NCI-H187 (cell line): ENCODE results near the gene GMPPA.
A peak's percentile ranks its signal among the peaks of the same experiment; 100 is the strongest.

Source experiments
- DNase-seq, 2 experiments: peaks; one replicate each; lab custom pipeline; 2025; lab: John Stamatoyannopoulos, UW

GMPPA gene

DNA sequence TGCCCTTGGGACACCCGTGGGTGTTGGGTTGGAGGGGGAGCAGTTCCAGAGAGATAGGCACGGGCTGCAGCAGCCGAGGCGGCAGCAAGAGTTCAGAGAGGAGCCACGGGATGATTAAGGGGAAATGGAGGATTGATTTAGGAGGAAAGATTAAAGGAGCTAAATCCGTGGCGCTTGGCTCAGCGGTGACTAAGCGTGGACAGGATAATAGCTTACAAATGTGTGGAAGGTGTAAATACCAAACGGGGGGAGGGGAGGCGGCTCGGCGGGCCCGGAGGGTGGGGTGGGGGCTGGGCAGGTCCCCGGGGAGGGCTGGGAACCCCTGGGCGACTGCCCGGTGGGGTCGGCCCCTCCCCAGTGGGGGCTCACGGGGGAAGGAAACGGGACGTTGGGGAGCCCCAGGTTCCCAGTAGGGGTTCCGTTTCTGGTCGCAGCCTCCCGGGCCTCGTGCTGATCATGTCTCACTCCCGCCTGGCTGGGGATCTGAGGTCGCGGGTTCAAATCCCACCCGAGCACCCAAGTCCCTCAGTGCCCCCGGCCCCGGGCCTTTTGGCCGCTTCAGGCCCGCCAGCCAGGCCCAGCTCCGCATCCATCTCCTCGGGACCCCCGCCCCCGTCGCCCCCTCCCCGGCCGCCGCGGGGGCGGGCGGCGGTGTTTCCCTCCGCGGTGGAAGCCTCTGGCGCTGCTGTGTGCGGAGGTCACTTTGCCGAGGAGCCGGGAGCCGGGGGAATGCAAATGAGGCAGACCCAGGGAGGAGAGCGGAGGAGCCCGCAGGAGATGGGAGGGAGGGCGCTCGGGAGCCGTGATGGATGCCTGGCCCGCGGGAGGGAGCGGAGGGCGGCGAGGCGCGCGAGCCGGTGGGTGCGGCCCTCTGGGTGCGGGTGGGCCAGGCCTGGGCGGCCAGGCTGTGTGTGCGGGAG lies 23.7 kb downstream of the GMPPA start:
- DNase-seq, result no peak

DNA sequence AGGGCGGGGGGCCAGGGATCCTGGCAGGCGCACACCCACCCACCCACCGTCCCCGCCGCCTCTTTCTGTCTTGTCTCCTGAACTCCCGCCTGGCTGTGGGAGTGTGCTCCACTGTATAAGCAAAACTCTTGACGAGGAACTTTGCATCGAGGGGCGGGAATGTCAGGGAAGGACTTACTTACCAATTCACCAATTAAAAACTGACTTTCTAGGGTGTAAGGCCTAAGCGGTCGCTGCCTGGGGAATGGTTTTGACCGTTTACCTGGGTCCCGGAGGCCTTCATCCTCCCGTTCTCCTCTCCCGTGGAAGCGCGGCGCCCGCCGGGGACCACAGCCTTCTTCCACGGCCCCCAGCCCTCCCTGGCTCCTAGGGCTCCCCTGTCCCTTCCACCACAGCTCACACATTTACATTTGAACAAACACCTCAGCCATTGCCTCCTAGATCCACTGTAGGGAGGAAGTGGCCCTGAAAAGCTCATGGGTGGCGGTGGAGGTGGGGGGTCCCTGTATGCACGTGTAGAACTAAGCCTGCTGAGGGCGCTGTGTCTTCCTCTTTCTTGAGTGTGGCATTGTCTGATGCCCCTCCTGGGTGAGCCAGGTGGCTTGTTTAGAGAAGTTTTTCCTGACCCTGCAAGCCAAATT lies 24.5 kb downstream of the GMPPA start:
- DNase-seq, result no peak

DNA sequence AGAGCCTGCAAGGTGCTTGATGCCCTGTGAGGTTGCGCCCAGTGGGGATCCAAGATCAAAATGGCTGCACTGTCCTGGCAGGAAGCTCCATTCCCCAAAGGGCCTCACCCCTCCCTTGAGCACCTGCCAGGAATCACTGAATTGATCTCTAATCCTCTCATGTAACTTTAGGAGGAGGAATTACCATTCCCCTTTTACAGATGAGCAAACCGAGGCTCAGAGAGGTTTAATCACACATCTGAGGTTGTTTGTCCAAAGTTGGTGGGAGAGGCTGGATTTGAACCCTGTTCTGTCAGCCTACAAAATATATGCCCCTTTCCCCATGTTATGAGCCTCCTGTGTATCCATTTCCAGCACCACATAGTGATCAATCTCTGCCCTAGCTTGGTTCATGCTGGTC lies 26.1 kb downstream of the GMPPA start:
- no peak for DNase-seq

DNA sequence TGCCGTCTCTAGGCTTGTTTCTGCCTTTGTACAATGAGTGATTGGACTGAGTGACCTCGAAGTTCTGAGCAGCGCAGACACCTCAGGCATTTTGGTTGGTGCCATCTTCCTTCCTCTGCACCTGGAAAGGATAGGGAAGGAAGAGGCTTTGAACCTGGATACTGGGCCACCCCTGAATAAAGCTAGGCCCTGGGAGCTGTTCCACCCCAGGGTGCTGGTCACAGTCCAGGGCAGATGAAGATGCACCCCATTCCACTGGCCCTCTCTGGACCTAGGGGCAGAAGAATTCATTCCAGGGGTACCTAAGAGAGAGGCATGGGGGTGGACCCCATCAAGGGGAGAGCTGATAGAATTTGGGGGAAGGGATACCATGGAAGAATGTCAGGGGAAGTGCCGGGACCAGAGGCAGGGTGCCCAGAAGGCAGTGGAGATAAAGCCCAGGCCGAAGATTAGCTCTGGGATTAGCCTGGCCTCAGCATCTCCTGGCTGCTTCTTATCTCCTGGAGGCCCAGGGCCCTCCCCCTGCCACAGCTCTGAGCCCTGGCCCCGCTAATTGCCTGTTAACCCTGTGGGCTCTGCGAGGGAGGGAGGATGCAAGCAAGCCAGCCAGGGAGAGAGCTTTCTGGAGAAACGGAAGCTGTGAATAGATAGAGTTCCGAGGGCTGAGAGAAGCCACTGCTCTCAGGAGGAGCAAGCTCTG lies 27.0 kb downstream of the GMPPA start:
- no peak for DNase-seq

DNA sequence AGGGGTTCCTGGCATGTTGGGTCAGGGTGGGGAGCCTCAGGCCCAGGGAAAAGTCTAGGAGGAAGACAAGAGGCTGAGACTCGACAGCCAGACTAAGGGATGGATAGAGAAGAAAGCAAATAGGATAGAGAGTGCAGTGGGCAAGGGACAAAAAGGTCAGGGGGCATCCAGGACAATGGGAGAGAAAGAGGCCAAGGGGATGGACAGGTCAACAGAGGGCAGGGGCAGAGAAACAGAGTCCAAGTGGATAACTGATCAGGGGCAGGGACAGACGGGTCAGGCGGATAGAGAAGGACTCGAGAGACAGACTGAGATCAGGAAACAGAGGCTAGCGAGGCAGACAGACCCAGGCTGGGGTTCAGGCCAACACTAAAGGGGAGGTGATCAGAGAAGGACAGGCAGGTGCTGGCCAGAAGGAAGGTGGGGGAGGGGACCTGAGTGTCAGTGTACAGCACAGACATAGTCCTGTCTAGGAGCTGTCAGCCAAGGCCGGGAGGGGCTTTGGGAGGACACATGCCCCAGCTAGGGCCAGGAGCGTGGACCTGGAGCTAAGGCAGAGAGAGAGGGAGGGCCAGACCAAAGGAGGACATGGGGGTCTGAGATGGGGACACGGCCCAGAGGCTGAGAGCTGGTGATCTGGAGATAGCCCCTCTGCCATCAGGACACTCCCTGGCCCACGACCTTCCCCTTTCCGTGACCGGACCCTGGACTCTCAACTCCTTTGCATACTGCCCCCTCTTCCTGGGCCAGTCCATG lies 27.8 kb downstream of the GMPPA start:
- DNase-seq, result no peak

DNA sequence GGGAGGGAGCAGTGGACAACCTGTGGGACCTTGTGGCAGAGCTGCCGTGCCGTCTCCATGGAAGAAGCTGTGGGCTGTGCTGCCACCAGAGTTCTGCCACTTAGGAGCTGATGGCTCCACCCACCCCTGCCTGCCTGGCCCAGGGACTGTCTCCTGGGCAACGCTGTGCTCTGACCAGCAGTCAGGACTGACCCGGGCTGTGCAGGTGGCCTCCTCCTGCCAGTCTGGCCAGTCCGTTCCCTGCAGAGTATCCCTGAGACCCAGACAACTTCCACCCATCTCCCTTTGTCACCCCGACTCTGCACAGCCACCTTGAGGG lies 28.3 kb downstream of the GMPPA start:
- no peak for DNase-seq

DNA sequence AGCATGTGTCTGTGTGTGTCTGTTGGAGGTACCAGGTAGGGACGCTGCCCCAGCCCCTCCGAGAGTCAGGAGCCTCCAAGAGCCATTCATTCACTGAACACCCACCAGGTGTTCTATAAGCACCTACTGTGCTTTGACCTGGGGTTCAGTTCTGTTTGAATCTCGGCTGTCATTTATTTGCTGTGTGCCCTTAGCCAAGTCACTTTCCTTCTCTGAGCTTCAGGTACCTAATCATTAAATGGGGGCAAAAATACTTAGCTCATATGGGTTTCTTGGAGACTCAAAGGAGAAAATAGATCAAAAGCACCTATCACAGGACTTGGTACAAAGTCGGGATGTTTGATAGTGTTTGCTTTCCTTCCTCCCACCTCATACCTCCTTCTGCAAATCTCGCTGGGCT lies 28.8 kb downstream of the GMPPA start:
- DNase-seq, result no peak

DNA sequence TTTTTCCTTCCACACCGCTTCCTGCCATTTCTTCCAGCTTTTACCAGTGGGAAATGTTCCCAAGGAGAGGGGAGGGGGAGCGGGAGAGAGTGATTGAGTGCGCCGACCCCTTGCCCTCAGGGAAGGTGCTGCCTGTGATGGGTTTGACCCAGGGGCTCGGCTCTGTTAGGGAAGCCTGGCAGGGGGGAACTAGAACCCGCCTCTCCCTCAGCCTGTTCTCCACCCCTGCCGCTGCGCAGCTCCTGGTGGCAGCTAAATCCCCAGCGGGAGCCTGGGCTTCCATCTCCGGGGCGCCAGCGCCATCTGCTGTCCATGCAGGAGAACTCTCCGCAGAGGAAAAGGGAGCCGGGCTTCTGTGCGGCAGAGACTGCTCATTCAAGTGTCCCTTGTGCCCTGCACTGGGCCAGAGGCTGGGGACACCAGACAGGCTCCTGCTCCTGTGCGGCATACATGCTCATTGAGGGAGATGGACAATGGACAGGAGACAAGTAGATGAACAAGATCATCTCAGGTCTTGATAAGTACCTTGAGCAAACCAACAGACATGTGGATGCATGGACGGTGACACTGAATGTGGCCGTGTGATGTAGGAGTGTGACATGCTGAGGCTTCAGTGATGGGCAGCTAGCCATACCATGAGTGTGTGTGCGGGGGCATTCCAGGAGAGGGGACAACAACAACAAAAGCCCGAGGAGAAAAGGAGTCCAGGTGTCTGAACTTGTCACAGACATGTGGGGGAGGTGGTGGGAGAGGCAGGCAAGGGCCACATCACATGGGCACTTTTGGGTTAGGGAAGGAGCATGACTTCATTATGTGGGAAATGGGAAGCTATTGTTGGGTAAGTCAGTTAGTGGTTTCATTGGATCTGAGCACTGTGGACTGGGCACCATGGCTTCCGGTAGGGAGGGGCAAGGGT lies 31.6 kb downstream of the GMPPA start:
- peak; percentile 3 to 55 for DNase-seq

DNA sequence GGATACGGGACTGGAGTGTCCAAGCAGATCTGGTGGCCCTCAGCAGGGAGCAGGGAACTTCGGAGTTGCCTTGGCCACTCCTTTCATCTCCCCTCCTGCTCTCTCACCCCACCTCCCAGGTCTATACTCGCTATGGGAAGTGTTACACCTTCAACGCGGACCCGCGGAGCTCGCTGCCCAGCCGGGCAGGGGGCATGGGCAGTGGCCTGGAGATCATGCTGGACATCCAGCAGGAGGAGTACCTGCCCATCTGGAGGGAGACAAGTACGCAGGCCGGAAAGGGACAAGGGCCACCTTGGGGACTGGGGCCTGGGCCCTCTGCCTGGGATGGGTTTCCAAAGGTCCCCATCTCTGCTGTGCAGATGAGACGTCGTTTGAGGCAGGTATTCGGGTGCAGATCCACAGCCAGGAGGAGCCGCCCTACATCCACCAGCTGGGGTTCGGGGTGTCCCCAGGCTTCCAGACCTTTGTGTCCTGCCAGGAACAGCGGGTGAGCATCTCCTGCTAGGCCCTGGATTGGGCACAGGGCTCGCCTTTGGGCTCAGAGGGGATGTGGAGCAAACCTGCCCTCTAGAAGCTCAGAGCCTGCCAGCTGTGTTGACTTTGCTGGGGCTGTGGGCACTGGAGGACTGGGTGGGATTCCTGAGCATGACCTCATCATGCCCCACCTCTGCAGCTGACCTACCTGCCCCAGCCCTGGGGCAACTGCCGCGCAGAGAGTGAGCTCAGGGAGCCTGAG lies 33.1 kb downstream of the GMPPA start:
- DNase-seq, result no peak

DNA sequence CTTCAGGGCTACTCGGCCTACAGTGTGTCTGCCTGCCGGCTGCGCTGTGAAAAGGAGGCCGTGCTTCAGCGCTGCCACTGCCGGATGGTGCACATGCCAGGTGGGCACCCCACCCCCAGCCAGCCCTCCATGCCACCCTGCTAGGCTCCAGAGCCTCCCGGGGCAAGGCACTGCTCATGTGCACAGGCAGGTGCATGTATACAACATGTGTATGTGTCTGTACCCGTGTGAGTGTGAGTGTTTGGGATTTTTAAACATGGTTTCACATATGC lies 33.6 kb downstream of the GMPPA start:
- no peak for DNase-seq

DNA sequence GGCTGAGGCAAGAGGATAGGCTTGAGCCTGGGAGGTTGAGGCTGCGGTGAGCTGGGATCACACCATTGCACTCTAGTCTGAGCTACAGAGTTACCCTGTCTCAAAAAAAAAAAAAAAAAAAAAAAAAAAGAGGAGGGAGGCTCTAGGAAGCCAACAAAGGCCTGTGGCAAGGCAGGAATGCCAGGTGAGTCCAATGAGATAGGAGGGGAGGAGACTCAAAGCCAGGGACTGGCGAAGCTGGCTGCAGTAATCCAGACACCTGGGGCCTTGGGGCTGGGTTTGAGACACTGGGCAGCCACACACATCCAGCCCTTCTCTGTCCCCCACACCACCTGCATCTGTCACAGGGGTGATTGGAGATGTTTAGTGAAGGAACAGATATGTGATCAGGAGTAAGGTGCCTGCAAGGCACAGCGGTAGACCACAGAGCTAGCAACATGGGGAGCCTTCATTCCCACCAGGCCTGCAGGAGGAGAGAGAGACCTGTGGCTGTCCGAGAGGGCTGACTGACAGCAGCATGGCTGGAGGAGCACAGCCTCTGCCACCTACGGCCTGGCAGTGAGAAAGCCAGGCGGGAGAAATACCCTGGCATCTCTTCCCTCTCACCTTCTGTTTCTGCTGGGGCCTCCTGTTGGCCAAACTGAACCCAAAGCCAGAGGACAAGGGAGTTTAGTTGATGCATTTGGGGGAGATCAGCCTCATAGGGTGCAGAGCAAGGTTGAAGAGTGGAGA lies 35.4 kb downstream of the GMPPA start:
- no peak for DNase-seq

DNA sequence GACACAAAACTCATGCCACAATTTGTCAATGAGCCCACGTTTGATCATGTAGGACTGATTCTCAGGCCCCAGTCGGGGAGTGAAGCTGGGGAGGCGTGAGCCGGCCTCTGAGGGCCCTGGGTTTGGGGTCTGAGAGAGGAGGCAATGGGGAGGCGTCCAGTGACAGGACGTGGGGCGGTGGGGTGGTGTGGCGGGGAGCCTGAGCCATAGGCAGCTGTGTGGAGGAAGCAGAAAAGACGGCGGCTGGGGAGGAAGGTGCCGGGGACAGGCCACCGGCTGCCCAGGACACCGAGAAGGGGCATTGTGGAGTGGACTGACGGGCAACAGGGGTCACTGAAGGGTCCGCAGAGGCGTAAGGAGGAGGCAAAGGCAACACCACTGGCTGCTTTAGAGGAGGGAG lies 37.7 kb downstream of the GMPPA start:
- DNase-seq, result no peak

DNA sequence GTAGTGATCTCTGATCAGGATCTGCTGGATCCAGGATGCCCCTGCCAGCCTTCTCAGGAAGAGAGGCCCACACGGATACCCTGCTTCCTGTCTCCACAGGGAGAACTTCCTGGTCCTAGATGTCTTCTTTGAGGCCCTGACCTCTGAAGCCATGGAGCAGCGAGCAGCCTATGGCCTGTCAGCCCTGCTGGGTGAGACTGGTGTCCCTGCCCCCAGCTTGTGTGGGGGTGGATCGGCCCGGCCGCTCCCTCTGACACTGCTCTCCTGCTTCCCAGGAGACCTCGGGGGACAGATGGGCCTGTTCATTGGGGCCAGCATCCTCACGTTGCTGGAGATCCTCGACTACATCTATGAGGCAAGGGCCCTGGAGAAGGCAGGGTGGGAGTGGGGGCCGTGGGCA lies 38.3 kb downstream of the GMPPA start:
- no peak for DNase-seq

DNA sequence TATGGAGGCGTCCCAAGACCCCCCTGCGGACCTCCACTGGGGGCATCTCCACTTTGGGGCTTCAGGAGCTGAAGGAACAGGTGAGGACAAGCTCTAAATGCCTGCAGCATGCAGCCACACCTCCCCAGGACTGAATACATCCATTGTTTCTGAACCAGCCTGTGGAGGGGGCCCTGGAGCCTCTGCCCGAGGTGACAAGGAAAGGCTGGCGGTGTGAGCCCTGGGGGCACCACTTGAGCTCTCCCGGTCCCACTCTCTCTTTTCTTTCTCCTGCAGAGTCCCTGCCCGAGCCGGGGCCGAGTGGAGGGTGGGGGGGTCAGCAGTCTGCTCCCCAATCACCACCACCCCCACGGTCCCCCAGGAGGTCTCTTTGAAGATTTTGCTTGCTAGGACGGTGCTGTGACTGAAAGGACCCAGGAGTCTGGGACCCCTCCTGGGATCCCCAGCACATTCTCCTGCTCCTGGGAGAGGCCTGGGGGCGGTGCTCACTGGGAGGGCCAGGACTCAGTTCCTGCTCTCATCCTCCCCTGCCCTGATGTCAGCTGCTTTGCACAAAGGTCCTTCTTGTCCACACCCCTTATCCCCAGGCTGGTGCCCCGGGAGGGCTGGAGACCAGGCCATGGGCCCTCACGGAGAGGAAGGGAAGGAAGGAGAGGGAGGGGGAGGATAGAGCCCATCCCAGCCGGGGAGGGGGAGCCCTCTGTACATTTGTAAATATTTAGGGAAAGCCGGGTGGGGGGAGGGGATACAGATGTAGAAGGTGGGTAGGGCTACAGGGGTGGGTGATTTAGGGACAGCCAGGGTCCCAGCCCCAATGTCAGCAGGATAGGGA lies 39.2 kb downstream of the GMPPA start:
- DNase-seq, result no peak

DNA sequence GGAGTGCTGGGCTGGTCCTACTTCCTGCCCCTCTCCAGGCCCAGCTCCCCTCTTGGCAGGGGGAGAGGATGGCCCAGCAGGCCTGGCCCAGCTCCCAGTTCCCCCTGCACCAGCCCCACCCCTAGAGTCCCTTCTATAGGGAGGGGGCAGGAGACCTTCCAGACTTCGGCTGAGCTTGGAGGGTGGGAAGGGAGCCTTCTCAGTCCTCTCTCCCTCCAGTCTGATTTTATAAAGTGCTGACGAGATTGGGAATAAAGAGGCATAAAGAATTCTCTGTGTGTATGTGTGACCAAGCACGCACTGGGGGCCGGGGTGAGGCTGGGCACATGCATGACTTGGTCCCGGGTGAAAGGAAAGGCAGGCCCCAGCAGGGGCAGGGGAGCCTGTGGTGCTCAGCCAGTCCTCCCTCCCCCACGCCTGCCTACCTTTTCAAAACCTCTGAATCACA lies 39.8 kb downstream of the GMPPA start:
- no peak for DNase-seq

DNA sequence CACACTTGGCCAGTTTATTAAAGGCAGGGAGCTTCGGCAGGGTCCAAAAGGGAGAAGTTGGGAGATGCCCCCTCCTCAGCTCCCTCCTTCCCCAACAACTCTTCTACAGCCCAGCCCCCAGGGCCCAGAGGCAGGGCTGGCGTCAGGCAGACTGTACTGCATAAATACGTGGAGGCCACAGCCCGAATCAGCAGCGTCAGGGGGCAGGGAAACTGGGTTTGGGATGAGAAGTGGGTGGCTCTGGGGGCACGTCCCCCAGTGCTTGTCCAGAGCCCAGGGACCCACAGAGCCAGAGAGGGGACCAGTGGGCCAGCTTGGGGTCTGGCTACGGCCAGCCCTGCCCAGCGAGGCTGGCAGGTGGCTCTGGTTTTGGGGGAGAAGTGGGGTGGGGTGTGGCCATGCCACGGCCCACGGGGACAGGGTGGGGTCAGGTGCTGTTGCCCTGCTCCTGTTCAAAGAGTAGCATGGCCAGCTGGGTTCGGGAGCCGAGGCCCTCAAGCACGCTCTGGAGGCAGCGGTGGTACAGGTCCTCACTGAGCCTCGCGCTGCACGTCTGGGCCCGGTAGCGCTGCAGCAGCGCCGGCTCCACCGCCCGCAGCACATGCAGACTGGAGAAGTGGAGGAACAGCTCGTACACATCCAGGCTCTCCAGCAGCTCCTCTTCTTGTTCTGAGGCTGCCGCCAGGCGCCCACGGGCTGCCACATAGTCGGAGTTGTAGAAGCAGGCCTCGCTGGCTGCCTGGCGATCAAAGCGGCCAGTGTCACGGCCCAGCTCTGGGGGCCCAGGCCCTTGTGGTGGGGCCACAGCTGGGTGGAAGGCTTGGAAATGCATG lies 40.5 kb downstream of the GMPPA start:
- no peak for DNase-seq

DNA sequence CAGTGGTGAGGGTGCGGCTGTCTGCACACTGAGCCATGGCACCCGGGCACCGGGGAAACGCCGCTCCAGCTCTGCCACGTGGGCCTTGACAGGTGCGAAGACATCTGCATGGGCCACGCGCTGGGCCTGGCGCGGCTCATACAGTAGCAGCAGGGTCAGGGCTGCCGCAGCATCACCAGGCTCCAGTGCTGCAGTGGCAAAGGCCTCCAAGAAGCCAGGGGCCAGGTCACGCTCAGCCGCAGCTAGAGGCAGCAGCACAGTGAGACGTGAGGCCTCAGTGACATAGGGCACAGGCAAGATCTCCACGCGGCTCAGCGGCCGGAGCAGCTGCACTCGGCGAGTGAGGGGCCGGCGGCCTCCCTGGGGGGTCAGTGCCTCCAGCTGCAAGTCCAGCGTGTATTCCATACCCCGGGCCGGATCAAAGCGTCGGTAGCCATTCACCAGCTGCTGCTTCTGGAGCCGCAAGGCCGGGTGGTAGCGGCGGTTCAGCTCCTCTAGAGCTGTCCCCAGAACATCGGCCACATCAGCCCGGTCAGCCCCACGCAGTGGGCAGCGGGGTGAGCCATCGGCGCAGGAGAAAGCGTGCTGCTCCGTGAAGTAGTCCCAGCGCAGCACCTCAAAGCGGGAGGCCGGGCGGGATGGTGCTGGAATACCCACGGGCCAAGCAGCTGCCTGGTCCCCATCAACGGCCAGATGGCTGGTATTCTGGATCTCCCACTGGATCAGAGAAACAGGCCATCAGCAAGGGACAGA lies 41.4 kb downstream of the GMPPA start:
- DNase-seq, result no peak
